NCI-H2227 (cell line): ENCODE measurements around the gene CCM2L.

Experiments
- DNase-seq: peaks from one replicate; lab custom pipeline; 2025; ENCODE audit not compliant: unreplicated experiment; lab: John Stamatoyannopoulos, UW

Gene CCM2L

DNA sequence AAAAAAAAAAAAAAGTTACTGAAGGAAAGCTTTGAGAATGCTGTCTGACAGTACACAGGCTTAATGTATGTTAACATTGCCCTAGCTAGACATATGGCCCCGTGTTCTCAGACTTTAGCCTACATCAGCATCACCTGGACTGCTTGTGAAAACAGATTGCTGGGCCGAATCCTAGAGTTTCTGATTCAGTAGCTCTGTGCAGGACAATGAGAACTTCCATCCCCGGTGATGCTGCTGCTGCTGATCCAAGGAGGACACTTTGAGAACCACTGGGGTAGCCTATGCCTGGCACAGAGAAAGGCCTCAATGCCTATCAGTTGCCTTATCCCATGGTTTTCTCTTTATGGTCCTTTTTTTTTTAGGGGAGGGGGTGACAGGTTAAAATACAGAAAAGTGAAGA, 43.4 kb downstream of the CCM2L start:
- DNase-seq = no peak

DNA sequence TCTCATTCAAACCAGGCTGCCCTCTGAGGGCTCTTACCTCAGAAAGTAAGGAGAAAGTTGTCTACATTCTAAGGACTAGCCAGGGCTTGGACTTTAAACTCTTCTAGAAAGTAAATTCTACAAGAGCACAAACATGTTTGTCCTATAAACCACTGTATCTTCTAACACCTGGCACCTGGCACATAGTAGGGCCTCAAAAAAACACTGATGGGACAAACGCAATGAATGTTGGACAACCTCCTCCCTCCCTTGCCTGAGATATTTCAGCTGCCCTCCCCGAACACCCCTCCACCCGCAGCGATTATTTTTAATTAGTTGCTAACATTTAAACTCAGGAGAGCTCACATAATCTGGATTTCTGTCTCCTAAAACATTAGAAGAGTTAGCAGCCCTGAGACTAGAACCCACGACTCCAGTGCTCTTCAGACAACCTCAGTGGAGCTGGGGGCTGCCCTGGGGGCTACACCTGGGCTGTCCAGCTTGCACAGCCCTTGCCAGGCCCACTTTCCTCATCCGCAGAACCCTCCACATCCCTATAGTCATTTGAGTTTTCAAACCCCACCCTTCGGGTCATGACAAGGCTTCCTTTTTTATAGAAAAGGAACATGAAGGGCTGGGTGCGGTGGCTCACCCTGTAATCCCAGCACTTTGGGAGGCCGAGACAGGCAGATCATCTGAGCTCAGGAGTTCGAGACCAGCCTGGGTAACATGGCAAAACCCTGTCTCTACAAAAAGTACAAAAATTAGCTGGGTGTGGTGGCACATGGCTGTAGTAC, 46.7 kb downstream of the CCM2L start:
- DNase-seq = no peak

DNA sequence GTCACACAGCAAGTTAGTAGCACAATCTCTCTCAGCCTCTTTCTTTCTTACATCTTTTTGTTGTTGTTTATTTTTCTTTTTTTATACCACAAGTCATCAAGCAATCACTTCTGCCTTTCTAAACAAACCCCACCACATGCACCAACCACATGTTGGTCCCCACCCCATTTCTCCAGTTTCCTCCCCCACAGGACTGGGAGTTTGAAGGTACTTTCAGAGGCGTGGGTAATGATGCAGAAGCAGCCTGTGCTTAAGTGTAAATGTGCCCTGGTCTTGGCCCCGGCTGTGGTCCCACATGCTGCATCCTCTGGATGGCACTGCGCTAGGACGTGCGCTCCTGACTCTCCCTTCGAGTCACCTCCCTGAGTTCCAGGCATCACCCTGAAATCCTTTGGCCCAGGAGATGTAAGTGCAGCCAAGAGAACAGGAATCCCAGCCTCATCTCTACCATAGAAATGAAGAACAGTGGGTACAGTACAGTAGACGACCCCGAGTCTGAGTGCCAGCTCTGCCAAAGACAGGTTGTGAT, 47.5 kb downstream of the CCM2L start:
- no peak for DNase-seq

DNA sequence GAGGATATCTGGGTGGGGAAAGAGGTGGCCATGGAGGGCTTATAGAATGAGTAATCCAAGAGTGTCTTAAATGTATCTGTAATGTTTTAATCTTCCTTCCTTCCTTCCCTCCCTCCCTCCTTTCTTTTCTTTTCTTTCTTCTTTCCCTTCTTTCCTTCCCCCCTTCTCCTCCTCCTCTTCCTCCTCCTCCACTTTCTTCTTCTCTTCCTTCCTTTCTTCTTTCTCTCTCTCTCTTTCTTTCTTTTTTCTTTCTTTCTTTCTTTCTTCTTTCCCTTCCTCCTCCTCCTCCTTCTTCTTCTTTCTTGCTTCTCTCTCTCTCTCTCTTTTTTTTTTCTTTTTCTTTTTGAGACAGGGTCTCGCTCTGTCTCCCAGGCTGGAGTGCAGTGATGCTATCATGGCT, 49.0 kb downstream of the CCM2L start:
- DNase-seq = no peak

DNA sequence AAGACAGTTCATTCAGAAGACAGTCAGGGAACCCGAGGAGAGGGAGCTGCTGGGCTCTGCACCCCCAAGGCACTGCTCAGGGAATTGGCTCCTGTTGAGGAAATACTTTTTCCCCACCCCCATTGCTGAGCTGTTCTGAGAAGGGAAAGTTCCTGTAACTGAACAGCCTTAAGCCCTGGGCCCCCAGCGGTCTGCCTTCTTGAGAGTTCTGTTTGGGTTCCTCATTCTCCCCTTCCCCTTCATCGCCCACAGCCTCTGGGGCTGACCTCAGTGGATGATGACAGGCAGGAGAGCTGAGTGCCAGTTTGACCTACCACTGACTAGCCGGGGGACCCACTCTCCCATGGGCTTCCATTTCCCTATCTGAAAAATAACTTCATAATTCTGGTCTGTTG, 52.5 kb downstream of the CCM2L start:
- no peak for DNase-seq

DNA sequence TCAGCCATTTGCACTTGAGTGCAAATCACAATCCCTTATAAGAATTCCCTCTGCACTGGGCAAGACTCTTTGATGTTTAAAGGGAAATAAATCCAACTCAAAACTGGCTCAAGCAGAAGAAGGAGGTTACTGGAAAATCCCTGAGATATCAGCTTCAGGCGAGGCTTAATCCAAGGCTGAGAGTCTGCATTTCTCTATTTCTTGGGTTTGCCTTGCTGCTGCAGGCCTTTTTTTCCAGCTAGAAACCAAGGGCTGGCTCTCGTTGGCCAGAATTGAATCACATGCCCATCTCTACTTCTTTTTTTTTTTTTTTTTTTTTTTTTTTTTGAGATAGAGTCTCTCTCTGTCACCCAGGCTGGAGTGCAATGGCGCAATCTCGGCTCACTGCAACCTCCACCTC, 53.5 kb downstream of the CCM2L start:
- no peak for DNase-seq

DNA sequence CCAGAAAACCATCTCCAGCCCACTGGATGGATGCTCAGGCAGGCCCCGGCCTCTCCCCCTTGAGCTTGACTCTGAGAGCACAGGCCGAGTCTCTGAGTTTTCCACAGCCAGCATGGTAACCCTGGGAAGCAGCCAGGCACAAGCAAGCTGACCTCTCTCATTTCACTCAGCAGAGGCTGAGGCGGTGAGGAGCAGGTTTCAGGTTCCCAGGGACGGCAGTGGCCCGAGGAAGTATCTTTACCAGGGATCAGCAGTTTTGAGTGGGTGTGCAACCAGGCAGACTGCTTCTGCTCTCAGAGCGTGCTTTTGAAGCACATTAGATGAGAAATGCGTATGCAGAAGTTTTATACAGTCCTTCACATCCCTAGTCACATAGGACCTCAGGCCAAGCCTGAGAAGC, 54.4 kb downstream of the CCM2L start:
- DNase-seq = no peak

DNA sequence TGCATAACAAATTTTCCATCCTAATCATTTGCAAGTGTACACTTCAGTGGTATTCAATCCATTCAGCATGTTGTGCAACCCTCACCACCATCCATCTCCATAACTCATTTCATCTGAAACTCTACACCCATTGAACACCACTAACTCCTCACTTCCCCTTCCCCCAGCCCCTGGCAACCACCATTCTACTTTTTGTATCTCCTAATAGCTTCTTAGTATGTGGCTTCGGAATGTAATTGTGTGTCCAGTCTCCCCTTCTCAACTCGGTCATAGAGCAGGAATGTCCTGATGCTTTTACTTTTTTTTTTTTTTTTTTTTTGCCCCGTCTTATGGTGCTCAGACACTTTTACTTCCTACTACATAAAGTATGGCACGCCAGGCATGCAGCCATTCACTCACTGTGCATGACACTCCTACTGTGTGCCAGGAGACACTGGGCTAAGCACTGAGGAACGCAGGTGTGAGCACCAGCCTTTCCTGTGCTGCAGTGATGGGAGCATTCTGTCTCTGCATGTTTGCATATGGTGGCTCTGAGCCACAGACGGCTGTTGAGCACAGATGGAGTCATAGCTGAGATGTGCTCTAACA, 57.1 kb downstream of the CCM2L start:
- no peak for DNase-seq

DNA sequence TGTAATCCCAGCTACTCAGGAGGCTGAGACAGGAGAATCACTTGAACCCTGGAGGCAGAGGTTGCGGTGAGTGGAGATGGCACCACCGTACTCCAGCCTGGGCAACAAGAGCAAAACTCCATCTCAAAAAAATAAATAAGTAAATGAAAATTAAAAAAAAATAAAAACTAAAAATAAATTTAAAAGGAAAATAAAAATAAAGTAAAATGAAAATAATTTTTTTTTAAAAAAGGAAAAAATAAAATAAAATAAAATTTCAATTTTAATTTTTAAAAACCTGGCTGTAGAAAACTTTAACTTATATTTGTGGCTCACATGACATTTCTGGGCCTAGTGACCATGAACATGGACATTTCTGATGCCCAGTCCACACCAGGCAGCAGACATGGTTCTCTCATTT, 57.9 kb downstream of the CCM2L start:
- DNase-seq = no peak

DNA sequence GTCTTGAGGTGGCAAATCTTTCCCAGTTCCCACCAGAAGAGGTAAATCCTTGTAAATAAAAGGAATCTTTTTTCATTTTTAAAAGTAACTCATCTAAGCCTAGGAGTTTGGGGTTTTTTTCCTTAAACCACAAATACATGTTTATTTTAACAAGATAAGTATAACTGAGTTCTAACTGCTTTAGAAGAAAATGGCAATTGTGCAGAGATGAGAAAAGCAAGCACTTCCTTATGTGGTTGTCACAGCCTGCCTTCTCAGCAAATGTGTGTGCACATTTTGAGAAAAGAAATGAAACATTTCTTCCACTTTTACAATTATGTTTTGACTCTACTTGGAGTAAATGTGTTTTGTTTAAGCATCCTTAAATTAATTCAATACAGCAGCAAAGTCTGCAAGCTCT, 59.5 kb downstream of the CCM2L start:
- no peak for DNase-seq

DNA sequence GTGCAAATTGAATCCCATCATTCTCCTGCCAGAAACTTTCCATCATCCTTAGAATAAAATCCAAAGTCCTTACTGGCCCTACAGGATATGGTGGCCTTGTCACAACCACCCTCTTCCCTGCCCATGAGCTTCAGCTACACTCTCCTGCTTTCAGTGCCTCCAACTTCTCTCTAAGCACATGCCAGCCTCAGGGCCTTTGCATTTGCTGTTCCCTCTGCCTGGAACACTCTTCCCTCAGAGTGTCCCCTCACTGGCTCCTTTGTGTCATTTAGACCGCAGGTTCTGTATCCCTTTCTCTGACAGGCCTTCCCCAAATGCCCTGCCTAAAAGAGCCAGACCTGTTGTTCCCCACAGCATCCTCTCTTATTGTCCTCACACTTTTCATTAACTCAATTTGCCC, 60.0 kb downstream of the CCM2L start:
- DNase-seq = no peak

DNA sequence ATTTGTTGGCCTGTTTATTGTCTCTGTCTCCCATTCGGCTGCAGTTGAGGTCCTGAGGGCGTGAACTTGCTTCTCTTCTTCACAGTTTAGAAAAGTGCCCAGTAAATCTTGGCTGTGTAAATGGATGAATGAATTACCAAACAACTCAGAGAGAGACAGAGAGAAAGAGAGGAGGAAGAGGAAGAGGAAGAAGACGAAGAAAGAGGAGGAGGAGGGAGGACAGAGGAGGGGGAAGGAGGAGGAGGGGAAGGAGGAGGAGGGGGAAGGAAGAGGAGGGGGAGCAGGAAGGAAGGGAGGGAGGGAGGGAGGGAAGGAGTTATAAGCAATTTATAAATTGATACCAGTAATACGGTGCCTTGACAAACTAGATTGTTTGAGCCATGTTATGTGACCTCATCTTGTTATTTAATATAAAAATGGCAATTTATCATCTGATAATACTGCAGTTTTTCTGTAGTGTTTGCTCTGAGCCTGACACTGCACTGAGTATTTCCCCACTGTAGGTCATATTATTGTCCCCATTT, 60.5 kb downstream of the CCM2L start:
- DNase-seq = no peak

DNA sequence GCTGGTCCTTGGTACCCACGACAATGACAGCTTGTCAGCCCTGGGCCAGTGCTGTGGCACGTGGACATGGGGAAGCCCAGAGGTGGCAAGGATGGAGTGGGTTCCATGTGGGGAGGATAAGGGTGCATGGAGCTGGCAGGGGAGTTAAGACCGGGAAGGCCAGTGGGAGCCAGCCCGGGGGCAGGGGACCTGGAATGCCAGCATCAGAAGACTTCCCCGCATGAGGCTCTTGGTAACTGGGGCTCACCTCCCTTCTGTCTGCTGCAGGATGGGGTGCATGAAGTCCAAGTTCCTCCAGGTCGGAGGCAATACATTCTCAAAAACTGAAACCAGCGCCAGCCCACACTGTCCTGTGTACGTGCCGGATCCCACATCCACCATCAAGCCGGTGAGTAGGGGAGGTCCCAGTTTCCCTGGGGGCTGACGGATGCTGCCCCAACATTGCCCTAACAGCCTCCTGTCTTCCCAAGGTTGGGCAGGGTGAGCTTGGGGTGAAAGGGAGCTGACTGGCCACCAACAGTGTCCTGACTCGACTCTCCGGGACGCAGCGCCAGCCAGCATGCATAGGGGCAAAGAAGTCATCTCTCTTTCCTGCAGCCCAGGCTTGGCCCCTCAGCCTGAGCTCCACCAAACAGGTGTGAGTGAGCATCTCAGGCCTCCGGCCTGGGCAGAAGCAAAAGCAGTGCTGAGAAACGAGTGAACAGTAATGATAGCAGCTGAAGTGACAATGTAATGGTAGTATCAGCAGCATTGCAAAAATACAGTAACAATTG, 61.3 kb downstream of the CCM2L start:
- DNase-seq = no peak

DNA sequence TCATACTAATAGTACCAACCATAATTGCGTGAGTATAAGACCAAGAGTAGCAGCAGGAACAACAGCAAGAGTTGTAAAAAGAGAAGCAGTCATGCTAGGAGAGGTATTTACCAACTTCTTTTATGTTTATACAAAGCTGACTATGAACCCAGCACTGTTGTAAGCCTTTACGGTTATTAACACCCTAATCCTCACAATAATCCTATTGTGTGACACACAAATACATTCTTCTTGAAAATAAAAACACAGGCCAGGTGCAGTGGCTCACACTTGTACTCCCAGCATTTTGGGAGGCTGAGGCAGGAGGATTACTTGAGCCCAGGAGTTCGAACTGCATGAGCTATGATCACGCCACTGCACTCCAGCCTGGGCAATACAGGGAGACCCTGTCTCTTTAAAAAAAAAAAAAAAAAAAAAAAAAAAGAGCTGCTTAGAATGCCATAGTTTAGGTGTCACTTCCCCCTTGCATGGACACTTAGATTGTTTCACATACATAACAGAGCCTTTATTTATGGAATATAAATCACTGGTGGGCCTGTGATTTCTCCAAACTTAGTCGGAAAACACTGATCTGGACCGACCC, 62.0 kb downstream of the CCM2L start:
- DNase-seq = no peak

DNA sequence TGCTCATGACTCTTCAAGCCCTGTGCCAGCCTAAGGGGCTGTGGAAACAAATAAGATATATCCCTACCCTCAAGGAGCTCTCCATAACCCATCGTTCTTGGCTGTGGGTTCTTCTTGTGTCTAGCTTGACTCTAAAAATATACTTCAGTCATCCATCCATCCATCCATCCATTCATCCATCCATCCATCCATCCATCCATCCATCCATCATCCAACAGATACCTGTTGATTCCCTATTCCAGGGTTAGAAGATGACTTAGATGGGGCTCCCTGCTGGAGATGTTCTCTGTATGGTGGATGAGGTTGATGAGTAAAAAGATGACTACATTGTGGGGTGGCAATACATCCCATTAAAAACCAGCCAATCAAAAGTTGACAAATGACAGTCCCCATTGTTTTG, 65.3 kb downstream of the CCM2L start:
- no peak for DNase-seq

DNA sequence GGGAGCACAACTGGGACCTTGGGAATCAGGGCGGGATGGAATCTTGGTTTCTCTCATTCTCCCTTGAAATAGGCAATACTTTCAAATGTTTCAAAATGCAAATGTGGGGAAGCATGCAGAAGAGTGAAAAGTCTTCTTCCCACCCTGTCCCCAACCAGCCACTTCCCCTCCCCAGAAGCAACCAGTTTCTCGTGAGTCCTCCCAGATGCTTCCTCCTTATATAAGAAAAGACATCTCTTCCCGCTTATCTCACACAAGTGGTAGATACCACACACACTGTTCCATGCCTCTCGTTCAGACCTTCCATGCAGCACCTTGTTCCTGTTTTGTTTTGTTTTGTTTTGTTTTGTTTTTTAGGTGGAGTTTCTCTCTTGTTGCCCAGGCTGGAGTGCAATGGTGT, 67.0 kb downstream of the CCM2L start:
- no peak for DNase-seq

DNA sequence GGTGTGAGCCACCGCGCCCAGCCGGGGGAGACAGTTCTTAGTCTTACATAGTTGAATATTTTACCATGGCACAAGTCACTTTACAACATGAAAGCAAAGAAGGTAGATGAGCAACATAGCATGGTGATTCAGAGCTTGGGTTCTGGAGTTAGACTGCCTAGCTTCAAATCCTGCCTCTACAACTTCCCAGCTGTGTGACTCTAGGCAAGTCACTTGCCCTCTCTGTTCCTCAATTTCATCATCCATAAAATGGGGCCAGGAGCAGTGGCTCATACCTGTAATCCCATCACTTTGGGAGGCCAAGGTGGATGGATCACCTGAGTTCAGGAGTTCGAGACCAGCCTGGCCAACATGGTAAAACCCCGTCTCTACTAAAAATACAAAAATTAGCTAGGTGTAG, 68.1 kb downstream of the CCM2L start:
- DNase-seq = no peak

DNA sequence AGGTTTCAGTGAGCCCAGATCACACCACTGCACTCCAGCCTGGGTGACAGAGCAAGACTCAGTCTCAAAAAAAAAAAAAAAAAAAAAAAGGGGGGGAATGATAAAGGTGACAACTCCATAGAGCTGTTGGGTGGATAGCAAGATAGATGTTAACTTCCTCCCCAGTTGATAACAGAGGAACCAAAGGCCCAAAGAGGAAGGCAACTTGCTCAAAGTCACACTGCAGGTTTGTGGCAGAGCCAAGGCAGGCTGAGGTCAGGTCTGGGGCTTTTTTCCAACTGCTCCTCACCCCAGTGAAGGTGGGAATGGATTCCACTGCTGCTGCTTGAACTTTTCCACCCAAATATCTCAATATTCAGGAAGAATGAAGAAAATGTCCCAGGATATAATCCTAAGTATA, 68.6 kb downstream of the CCM2L start:
- no peak for DNase-seq

DNA sequence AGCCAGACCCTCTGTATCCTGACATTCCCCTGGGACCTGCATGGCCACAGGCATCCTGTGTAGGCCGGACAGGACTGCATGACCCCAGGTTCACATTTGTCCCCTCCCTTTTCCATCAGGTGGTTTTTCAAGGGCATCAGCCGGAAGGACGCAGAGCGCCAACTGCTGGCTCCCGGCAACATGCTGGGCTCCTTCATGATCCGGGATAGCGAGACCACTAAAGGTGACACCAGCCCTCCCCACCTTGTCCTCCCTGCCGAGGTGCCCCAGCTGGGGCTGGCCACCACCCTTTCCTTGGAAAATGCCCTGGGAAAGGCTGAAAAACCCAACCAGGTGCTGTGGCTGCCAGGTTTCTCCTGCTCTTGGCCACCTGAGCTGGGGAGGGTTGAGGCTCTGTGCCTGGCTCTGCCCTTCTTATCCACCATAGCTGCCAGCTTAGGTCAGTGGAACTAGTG, 69.4 kb downstream of the CCM2L start:
- DNase-seq = no peak

DNA sequence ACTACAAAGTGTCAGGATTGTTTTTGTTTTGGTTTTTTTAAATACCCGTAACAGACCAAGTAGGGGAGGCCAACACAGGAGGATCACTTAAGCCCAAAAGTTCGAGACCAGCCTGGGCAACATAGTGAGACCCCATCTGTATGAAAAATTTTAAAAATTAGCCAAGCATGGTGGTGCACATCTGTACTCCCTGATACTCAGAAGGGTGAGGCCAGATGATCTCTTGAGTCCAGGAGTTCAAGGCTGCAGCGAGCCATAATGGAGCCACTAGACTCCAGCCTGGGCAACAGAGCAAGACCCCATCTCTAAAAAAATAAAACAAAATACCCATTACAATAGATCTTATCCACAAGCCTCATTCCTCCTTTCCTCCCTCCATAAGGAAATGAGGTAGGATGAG, 70.5 kb downstream of the CCM2L start:
- DNase-seq = no peak
